Neuronal stem cell (in vitro differentiated cells): Measurements from ENCODE around the gene LRATD1.

ENCODE experiments used
- DNase-seq: peaks from one replicate; pipeline ENCODE4 v3.0.0-alpha.2; 2013; ENCODE audit warnings: low spot score
- H2AFZ ChIP-seq: one replicate; pipeline ENCODE4 v1.6.1; 2013; ENCODE audit warnings: mild to moderate bottlenecking, low read length, inconsistent platforms
- H2AK5ac ChIP-seq: 2 replicates; pipeline ENCODE4 v1.6.1; 2013; ENCODE audit warnings: low read depth, mild to moderate bottlenecking, inconsistent platforms, low read length, moderate library complexity, mixed read lengths
- H2BK120ac ChIP-seq: 2 replicates; pipeline ENCODE4 v1.6.1; 2013; ENCODE audit warnings: low read depth, mild to moderate bottlenecking, inconsistent platforms, low read length, moderate library complexity, mixed read lengths
- H2BK12ac ChIP-seq: one replicate; pipeline ENCODE4 v1.6.1; 2013; ENCODE audit warnings: low read length, inconsistent platforms
- H2BK15ac ChIP-seq: 2 replicates; pipeline ENCODE4 v1.6.1; 2013; ENCODE audit warnings: mild to moderate bottlenecking, low read length, inconsistent platforms, mixed read lengths
- H2BK5ac ChIP-seq: one replicate; pipeline ENCODE4 v1.6.1; 2013; ENCODE audit warnings: inconsistent platforms, mild to moderate bottlenecking, low read length, moderate library complexity
- H3K14ac ChIP-seq: one replicate; pipeline ENCODE4 v1.6.1; 2013; ENCODE audit warnings: low read length, inconsistent platforms
- H3K18ac ChIP-seq: 2 replicates; pipeline ENCODE4 v1.6.1; 2013; ENCODE audit warnings: low read length, inconsistent platforms
- H3K23ac ChIP-seq: 2 replicates; pipeline ENCODE4 v1.6.1; 2013; ENCODE audit warnings: low read depth, mild to moderate bottlenecking, mixed read lengths, low read length, inconsistent platforms; ENCODE audit not compliant: poor library complexity
- H3K27ac ChIP-seq: replicated peaks from 3 replicates; pipeline ENCODE4 v1.5.1; 2013; ENCODE audit warnings: low read length, inconsistent platforms
- H3K27me3 ChIP-seq, 3 experiments: 2 replicates each; pipeline ENCODE4 v1.6.1; 2013; ENCODE audit warnings: low read length in 3 of 3, mild to moderate bottlenecking in 2 of 3, inconsistent platforms in 1 of 3, low read depth in 1 of 3, mixed read lengths in 1 of 3, moderate library complexity in 1 of 3; ENCODE audit not compliant: control insufficient read depth in 3 of 3, insufficient read depth in 3 of 3
- H3K36me3 ChIP-seq, 2 donors: replicated peaks in 1 of 2; 2 replicates each; pipeline ENCODE4 v1.6.1; 2013; ENCODE audit warnings: low read length in 2 of 2; ENCODE audit not compliant: control insufficient read depth in 2 of 2, insufficient read depth in 2 of 2
- H3K4ac ChIP-seq: 2 replicates; pipeline ENCODE4 v1.6.1; 2013; ENCODE audit warnings: inconsistent platforms, mild to moderate bottlenecking, low read length, moderate library complexity
- H3K4me1 ChIP-seq, 2 donors: 1 replicate in 1 of 2; 2 replicates in 1 of 2; pipeline ENCODE4 v1.6.1; 2013; ENCODE audit warnings: low read length in 2 of 2, low read depth in 1 of 2; ENCODE audit not compliant: control insufficient read depth in 2 of 2, insufficient read depth in 1 of 2
- H3K4me2 ChIP-seq: one replicate; pipeline ENCODE4 v1.6.1; 2013; ENCODE audit warnings: mild to moderate bottlenecking, low read length, inconsistent platforms; ENCODE audit not compliant: insufficient read depth, poor library complexity, severe bottlenecking
- H3K4me3 ChIP-seq, 2 donors: 2 replicates each; pipeline ENCODE4 v1.5.1; 2013; ENCODE audit warnings: low read length in 2 of 2, mild to moderate bottlenecking in 2 of 2, inconsistent platforms in 1 of 2, moderate library complexity in 1 of 2
- H3K79me1 ChIP-seq: one replicate; pipeline ENCODE4 v1.6.1; 2013; ENCODE audit warnings: low read depth, mild to moderate bottlenecking, inconsistent platforms, low read length, moderate library complexity
- H3K9ac ChIP-seq: one replicate; pipeline ENCODE4 v1.6.1; 2013; ENCODE audit warnings: mild to moderate bottlenecking, low read depth, low read length, inconsistent platforms; ENCODE audit not compliant: poor library complexity
- H3K9me3 ChIP-seq, 2 donors: replicated peaks in 1 of 2; 2 replicates each; pipeline versions ENCODE3 to v1.6.1; 2013; ENCODE audit warnings: low read length in 2 of 2, mild to moderate bottlenecking in 2 of 2, inconsistent platforms in 1 of 2, low read depth in 1 of 2, mixed read lengths in 1 of 2, moderate library complexity in 1 of 2; ENCODE audit not compliant: control insufficient read depth in 2 of 2, insufficient read depth in 1 of 2
- H4K8ac ChIP-seq: one replicate; pipeline ENCODE4 v1.6.1; 2013; ENCODE audit warnings: low read depth, mild to moderate bottlenecking, inconsistent platforms, low read length, moderate library complexity
- H4K91ac ChIP-seq: one replicate; pipeline ENCODE4 v1.6.1; 2013; ENCODE audit warnings: low read length, low read depth, mild to moderate bottlenecking, inconsistent platforms; ENCODE audit not compliant: poor library complexity
- WGBS, 2 donors: extraction: QIAGEN DNeasy Blood & Tissue Kit; methylation state at CpG; one replicate each; pipeline ENCODE4 v1.1.7; 2013; ENCODE audit warnings: missing lambda C conversion rate in 2 of 2, mixed read lengths in 1 of 2; ENCODE audit not compliant: insufficient read length in 2 of 2, insufficient replicate concordance in 1 of 2; ENCODE audit errors: extremely low coverage in 2 of 2; 5-methylcytosine and 5-hydroxymethylcytosine counted together

LRATD1 gene

GRCh38 chr2:14616950-14617349, 15.6 kb upstream of the LRATD1 start:
- no CpG with 5 or more reads among the region's 6 CpGs for WGBS, 2 donors
- H3K9ac ChIP-seq = no peak overlapping the region
- no peak overlapping the region for H3K4ac ChIP-seq
- DNase-seq = no peak
- H2BK5ac ChIP-seq = no peak overlapping the region
- no peak overlapping the region for H2BK120ac ChIP-seq
- H3K27me3 ChIP-seq = no peaks in the 10 kb centered on the region
- no peaks in the 10 kb centered on the region for H3K9me3 ChIP-seq
- H2BK12ac ChIP-seq = no peak overlapping the region
- H2BK15ac ChIP-seq = no peak overlapping the region
- no peak overlapping the region for H3K27ac ChIP-seq
- no peak overlapping the region for H2AFZ ChIP-seq
- H4K91ac ChIP-seq = no peak overlapping the region
- peaks cover 0 to 2% of the 10 kb centered on the region in 2 donors for H3K4me1 ChIP-seq
- no peak overlapping the region for H3K14ac ChIP-seq
- no peaks in the 10 kb centered on the region for H3K36me3 ChIP-seq
- H3K18ac ChIP-seq = no peak overlapping the region
- H3K4me2 ChIP-seq = no peak overlapping the region
- H3K23ac ChIP-seq = no peak overlapping the region
- H3K4me3 ChIP-seq = no peak overlapping the region
- H3K79me1 ChIP-seq = no peaks in the 10 kb centered on the region
- no peak overlapping the region for H2AK5ac ChIP-seq
- H4K8ac ChIP-seq = no peak overlapping the region

GRCh38 chr2:14619441-14619840, 13.1 kb upstream of the LRATD1 start:
- no peak overlapping the region for H3K23ac ChIP-seq
- no peak overlapping the region for H2AFZ ChIP-seq
- DNase-seq = no peak
- H3K18ac ChIP-seq = no peak overlapping the region
- no peaks in the 10 kb centered on the region for H3K36me3 ChIP-seq
- no peak overlapping the region for H2BK15ac ChIP-seq
- no peak overlapping the region for H3K14ac ChIP-seq
- H2BK5ac ChIP-seq = no peak overlapping the region
- H3K79me1 ChIP-seq = no peaks in the 10 kb centered on the region
- no peak overlapping the region for H2AK5ac ChIP-seq
- H2BK12ac ChIP-seq = no peak overlapping the region
- H3K4me1 ChIP-seq = peaks cover 0 to 2% of the 10 kb centered on the region in 2 donors
- no peak overlapping the region for H3K4me2 ChIP-seq
- no peak overlapping the region for H3K4ac ChIP-seq
- WGBS, 2 donors = no CpG with 5 or more reads among the region's 3 CpGs
- H3K27ac ChIP-seq = no peak overlapping the region
- no peak overlapping the region for H3K4me3 ChIP-seq
- no peaks in the 10 kb centered on the region for H3K9me3 ChIP-seq
- no peak overlapping the region for H4K91ac ChIP-seq
- no peak overlapping the region for H2BK120ac ChIP-seq
- no peak overlapping the region for H4K8ac ChIP-seq
- H3K27me3 ChIP-seq = no peaks in the 10 kb centered on the region
- no peak overlapping the region for H3K9ac ChIP-seq

- no peak for DNase-seq
- H2BK5ac ChIP-seq = no peak overlapping the region
- H3K79me1 ChIP-seq = no peaks in the 10 kb centered on the region
- H2BK12ac ChIP-seq = no peak overlapping the region
- no peak overlapping the region for H2AK5ac ChIP-seq
- no peak overlapping the region for H3K14ac ChIP-seq
- H3K27me3 ChIP-seq = no peaks in the 10 kb centered on the region
- no peak overlapping the region for H3K18ac ChIP-seq
- peaks cover 0 to 2% of the 10 kb centered on the region in 2 donors for H3K4me1 ChIP-seq
- H3K36me3 ChIP-seq = no peaks in the 10 kb centered on the region
- H3K4me3 ChIP-seq = no peak overlapping the region
- no CpG with 5 or more reads among the region's 1 CpG for WGBS, 2 donors
- H3K27ac ChIP-seq = no peak overlapping the region
- H2BK120ac ChIP-seq = no peak overlapping the region
- H4K91ac ChIP-seq = no peak overlapping the region
- no peak overlapping the region for H2AFZ ChIP-seq
- no peak overlapping the region for H3K23ac ChIP-seq
- no peak overlapping the region for H3K9ac ChIP-seq
- no peak overlapping the region for H4K8ac ChIP-seq
- H3K4me2 ChIP-seq = no peak overlapping the region
- no peak overlapping the region for H3K4ac ChIP-seq
- H3K9me3 ChIP-seq = no peaks in the 10 kb centered on the region
- no peak overlapping the region for H2BK15ac ChIP-seq
Measured at GRCh38 chr2:14621114-14621513, 11.4 kb upstream of the LRATD1 start.

- H3K23ac ChIP-seq = no peak overlapping the region
- no peaks in the 10 kb centered on the region for H3K36me3 ChIP-seq
- no CpG with 5 or more reads among the region's 6 CpGs for WGBS, 2 donors
- H3K27ac ChIP-seq = no peak overlapping the region
- H3K79me1 ChIP-seq = no peaks in the 10 kb centered on the region
- no peak overlapping the region for H3K9ac ChIP-seq
- H3K4me2 ChIP-seq = no peak overlapping the region
- H3K9me3 ChIP-seq = no peaks in the 10 kb centered on the region
- no peak overlapping the region for H4K91ac ChIP-seq
- H2BK12ac ChIP-seq = no peak overlapping the region
- no peak overlapping the region for H3K18ac ChIP-seq
- no peak for DNase-seq
- no peak overlapping the region for H2BK5ac ChIP-seq
- H2AK5ac ChIP-seq = no peak overlapping the region
- no peak overlapping the region for H4K8ac ChIP-seq
- no peak overlapping the region for H3K4ac ChIP-seq
- no peak overlapping the region for H3K4me3 ChIP-seq
- no peaks in the 10 kb centered on the region for H3K27me3 ChIP-seq
- H3K4me1 ChIP-seq = peaks cover 0 to 2% of the 10 kb centered on the region in 2 donors
- no peak overlapping the region for H2AFZ ChIP-seq
- no peak overlapping the region for H2BK15ac ChIP-seq
- H2BK120ac ChIP-seq = no peak overlapping the region
- H3K14ac ChIP-seq = no peak overlapping the region
Measured at GRCh38 chr2:14621906-14622549, 10.5 kb upstream of the LRATD1 start.
